ENCODE measurements around the gene CADM2. TPM values are rescaled to one million over a fixed set of nuclear protein-coding genes. Genes with fewer than 3 reads are reported as not detected.

CADM2 gene
- total RNA-seq, 2 donors from 2014 or later, result 24.1 to 29.8 TPM

GRCh38 chr3:85370341-85370740 lies 411.6 kb downstream of the CADM2 start:
- no peak overlapping the region for H3K4me3 Mint-ChIP-seq
- H3K27me3 ChIP-seq (ENCODE audit: control insufficient read depth, insufficient read depth, low read length, poor library complexity, severe bottlenecking), result no peaks in the 10 kb centered on the region
- H3K4me1 ChIP-seq (ENCODE audit: control insufficient read depth, insufficient read depth, low read length), result no peaks in the 10 kb centered on the region
- no peaks in the 10 kb centered on the region for H3K36me3 ChIP-seq (ENCODE audit: control insufficient read depth, insufficient read depth, low read length)
- H3K9ac ChIP-seq (ENCODE audit: extremely low read depth, low read length, poor library complexity, severe bottlenecking), result no peak overlapping the region
- H3K27me3 Mint-ChIP-seq (ENCODE audit: insufficient read depth), result no peaks in the 10 kb centered on the region
- H3K9me3 Mint-ChIP-seq, result no peaks in the 10 kb centered on the region
- no peak overlapping the region for H3K4me3 ChIP-seq (ENCODE audit: low read length)
- no peak overlapping the region for H3K27ac ChIP-seq (ENCODE audit: low read depth, low read length)
- H3K27ac Mint-ChIP-seq, result no peak overlapping the region
- DNase-seq, result no peak
- TF ChIP-seq CTCF (conservative IDR thresholded peaks at IDR 0.05), result no peak
- no peaks in the 10 kb centered on the region for H3K4me1 Mint-ChIP-seq
- WGBS, 2 experiments (ENCODE audit: insufficient coverage in 1 of 2, insufficient read length in 1 of 2), result 96 to 100% methylated on average over 2 to 3 of the region's 4 CpGs
- H3K9me3 ChIP-seq (ENCODE audit: control insufficient read depth, low read length), result no peaks in the 10 kb centered on the region
- H3K36me3 Mint-ChIP-seq (ENCODE audit: low read depth), result no peaks in the 10 kb centered on the region

- no peaks in the 10 kb centered on the region for H3K27me3 Mint-ChIP-seq (ENCODE audit: insufficient read depth)
- Histone ChIP-seq H3K4me1 (ENCODE audit: control insufficient read depth, insufficient read depth, low read length) (no peaks in the 10 kb centered on the region), H3K4me3 (ENCODE audit: low read length) (no peak overlapping the region), H3K27ac (ENCODE audit: low read depth, low read length) (no peak overlapping the region), H3K9ac (ENCODE audit: extremely low read depth, low read length, poor library complexity, severe bottlenecking) (no peak overlapping the region), H3K36me3 (ENCODE audit: control insufficient read depth, insufficient read depth, low read length) (no peaks in the 10 kb centered on the region), H3K27me3 (ENCODE audit: control insufficient read depth, insufficient read depth, low read length, poor library complexity, severe bottlenecking) (no peaks in the 10 kb centered on the region), H3K9me3 (ENCODE audit: control insufficient read depth, low read length) (no peaks in the 10 kb centered on the region)
- no peak for DNase-seq
- H3K4me3 Mint-ChIP-seq, result no peak overlapping the region
- H3K4me1 Mint-ChIP-seq, result peaks cover 7% of the 10 kb centered on the region
- H3K27ac Mint-ChIP-seq, result no peak overlapping the region
- no peak for TF ChIP-seq CTCF (conservative IDR thresholded peaks at IDR 0.05)
- H3K36me3 Mint-ChIP-seq (ENCODE audit: low read depth), result no peaks in the 10 kb centered on the region
- H3K9me3 Mint-ChIP-seq, result no peaks in the 10 kb centered on the region
These were observed 417.3 kb downstream of the CADM2 start for GRCh38 chr3:85376131-85376530.

GRCh38 chr3:85377115-85377514 lies 418.3 kb downstream of the CADM2 start:
- no peaks in the 10 kb centered on the region for H3K27me3 Mint-ChIP-seq (ENCODE audit: insufficient read depth)
- H3K36me3 ChIP-seq (ENCODE audit: control insufficient read depth, insufficient read depth, low read length), result no peaks in the 10 kb centered on the region
- H3K27ac Mint-ChIP-seq, result no peak overlapping the region
- TF ChIP-seq CTCF (conservative IDR thresholded peaks at IDR 0.05), result no peak
- H3K27me3 ChIP-seq (ENCODE audit: control insufficient read depth, insufficient read depth, low read length, poor library complexity, severe bottlenecking), result no peaks in the 10 kb centered on the region
- no peak for DNase-seq
- no peaks in the 10 kb centered on the region for H3K9me3 Mint-ChIP-seq
- H3K9ac ChIP-seq (ENCODE audit: extremely low read depth, low read length, poor library complexity, severe bottlenecking), result no peak overlapping the region
- H3K4me3 Mint-ChIP-seq, result no peak overlapping the region
- H3K4me3 ChIP-seq (ENCODE audit: low read length), result no peak overlapping the region
- no peaks in the 10 kb centered on the region for H3K4me1 ChIP-seq (ENCODE audit: control insufficient read depth, insufficient read depth, low read length)
- no peaks in the 10 kb centered on the region for H3K36me3 Mint-ChIP-seq (ENCODE audit: low read depth)
- 71 to 100% methylated on average over 1 to 3 of the region's 3 CpGs for WGBS, 2 experiments (ENCODE audit: insufficient coverage in 1 of 2, insufficient read length in 1 of 2)
- H3K9me3 ChIP-seq (ENCODE audit: control insufficient read depth, low read length), result no peaks in the 10 kb centered on the region
- peaks cover 7% of the 10 kb centered on the region for H3K4me1 Mint-ChIP-seq
- no peak overlapping the region for H3K27ac ChIP-seq (ENCODE audit: low read depth, low read length)

All from endodermal cell (in vitro differentiated cells).